A673 (cell line): ENCODE data around the gene CDC23.

Source experiments
- EZH2 ChIP-seq: fragments of 200-600 bp; sonication (generic); IDR thresholded peaks from 2 replicates; pipeline ENCODE4 v1.6.1; 2017; ENCODE audit warnings: borderline replicate concordance, low read depth, mild to moderate bottlenecking, mixed read lengths, antibody characterized with exemption, low read length; ENCODE audit not compliant: poor library complexity, severe bottlenecking
- TF ChIP-seq, protein P1 (sequence below): fragments of 300-800, 200-600 bp; sonication (generic); conservative IDR thresholded peaks from 2 replicates; pipeline ENCODE4 v1.5.1; 2017; ENCODE audit warnings: low read depth, mild to moderate bottlenecking, antibody characterized with exemption, low read length, moderate library complexity, mixed read lengths

GRCh38 chr5:138177941-138178515 is 35.1 kb downstream of the CDC23 start:
- TF ChIP-seq, protein P1, sequence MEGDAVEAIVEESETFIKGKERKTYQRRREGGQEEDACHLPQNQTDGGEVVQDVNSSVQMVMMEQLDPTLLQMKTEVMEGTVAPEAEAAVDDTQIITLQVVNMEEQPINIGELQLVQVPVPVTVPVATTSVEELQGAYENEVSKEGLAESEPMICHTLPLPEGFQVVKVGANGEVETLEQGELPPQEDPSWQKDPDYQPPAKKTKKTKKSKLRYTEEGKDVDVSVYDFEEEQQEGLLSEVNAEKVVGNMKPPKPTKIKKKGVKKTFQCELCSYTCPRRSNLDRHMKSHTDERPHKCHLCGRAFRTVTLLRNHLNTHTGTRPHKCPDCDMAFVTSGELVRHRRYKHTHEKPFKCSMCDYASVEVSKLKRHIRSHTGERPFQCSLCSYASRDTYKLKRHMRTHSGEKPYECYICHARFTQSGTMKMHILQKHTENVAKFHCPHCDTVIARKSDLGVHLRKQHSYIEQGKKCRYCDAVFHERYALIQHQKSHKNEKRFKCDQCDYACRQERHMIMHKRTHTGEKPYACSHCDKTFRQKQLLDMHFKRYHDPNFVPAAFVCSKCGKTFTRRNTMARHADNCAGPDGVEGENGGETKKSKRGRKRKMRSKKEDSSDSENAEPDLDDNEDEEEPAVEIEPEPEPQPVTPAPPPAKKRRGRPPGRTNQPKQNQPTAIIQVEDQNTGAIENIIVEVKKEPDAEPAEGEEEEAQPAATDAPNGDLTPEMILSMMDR = no peak
- no peak for TF ChIP-seq EZH2
